ENCODE data around the gene WNT4. TPM values are rescaled to one million over a fixed set of nuclear protein-coding genes. Genes with fewer than 3 reads are reported as not detected.

Gene WNT4
- total and polyA plus RNA-seq, 10 of the 15 experiments (the other 5 are each of a cell fraction or from before 2014, with no cell fraction given): 0.01 TPM; not detected in 9

DNA sequence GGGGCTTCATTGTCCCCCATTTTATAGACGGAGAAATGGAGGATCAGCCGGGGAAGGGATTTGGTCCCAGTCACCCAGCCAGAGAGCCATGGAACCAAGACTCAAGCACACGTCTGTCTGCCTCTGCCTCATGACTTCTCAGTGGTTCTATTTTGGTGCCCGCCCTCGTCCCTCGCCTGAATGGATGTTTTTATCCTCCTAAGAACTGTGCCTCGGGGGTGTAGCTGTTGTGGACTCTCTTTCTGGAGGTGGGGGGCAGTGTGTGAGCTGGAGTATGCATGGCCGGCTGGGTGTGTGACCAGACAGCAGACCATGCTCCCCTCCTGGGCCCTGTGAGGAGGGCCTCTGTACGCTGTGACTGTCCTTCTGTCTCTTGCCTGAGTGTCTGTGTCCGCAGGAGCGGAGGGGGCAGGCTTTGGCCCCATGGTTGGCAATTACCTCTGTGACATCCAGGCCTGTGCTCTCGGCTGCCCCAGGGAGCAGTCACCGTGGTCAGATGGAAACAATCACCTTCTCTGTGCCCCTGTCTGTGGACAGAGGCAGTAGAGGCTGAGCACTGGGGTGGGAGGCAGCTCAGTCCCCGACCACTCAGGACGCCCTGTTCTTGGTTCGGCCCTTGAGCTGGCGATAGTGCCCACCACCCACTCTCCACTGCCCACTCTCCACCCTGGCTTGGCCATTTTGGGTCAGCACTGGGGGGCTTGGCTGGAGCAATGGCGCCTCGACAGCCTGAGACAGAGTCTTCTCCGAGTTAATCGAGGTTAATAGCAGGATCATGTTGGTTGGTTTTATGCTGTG, 20.4 kb downstream of the WNT4 start:
- Histone ChIP-seq H3K27me3 (replicated peaks in 1 of 2; ENCODE audit: control insufficient read depth in 2 of 2, insufficient read depth in 2 of 2, low read length in 1 of 2) (no peaks in the 10 kb centered on the region), H3K9me3 (replicated peaks; ENCODE audit: control insufficient read depth, insufficient read depth, low read length) (no peaks in the 10 kb centered on the region), H3K9ac (ENCODE audit: control insufficient read depth, insufficient read depth, low read length) (no peak overlapping the region), H3K4me3 (no peak overlapping the region), H3K4me2 (ENCODE audit: control insufficient read depth, insufficient read depth) (no peak overlapping the region), H2AFZ (ENCODE audit: control insufficient read depth, low read depth, low read length) (no peak overlapping the region), H4K20me1 (ENCODE audit: control insufficient read depth, insufficient read depth) (peaks cover 11% of the 10 kb centered on the region), H3K4me1 (ENCODE audit: control insufficient read depth, insufficient read depth, low read length) (peaks cover 24% of the 10 kb centered on the region), H3K79me2 (ENCODE audit: control insufficient read depth, insufficient read depth, low read length) (no peaks in the 10 kb centered on the region), H3K27ac (ENCODE audit: control insufficient read depth, insufficient read depth) (no peak overlapping the region), H3K36me3 (ENCODE audit: control insufficient read depth in 2 of 2, insufficient read depth in 2 of 2, low read length in 1 of 2) (peaks cover 0 to 5% of the 10 kb centered on the region in 2 experiments; a peak in 3 of 4 replicates)
- POLR2A ChIA-PET: interaction anchor here (1.4 kb wide), 1 partner anchor 70 kb away, joined by 3 read pairs; the partner anchor contains the start of gene CDC42
- intact Hi-C loops (cut with micrococcal nuclease; ENCODE audit: unreplicated experiment): no loop called here
- WGBS (ENCODE audit: insufficient coverage, insufficient replicate concordance, low lambda C conversion rate, missing lambda C conversion rate): 79% methylated on average over 21 of the region's 21 CpGs
- no peak for DNase-seq (ENCODE audit: low read depth, low spot score)
- no peak for FAIRE-seq
- no peak for ATAC-seq
- TF ChIP-seq, protein P1, sequence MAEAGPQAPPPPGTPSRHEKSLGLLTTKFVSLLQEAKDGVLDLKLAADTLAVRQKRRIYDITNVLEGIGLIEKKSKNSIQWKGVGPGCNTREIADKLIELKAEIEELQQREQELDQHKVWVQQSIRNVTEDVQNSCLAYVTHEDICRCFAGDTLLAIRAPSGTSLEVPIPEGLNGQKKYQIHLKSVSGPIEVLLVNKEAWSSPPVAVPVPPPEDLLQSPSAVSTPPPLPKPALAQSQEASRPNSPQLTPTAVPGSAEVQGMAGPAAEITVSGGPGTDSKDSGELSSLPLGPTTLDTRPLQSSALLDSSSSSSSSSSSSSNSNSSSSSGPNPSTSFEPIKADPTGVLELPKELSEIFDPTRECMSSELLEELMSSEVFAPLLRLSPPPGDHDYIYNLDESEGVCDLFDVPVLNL (IDR thresholded peaks at IDR 0.05; ENCODE audit: low read depth, low read length): no peak
- TF ChIP-seq MYC (IDR thresholded peaks at IDR 0.05; ENCODE audit: insufficient read depth, insufficient read length, insufficient replicate concordance, low read length, severe bottlenecking) (no peak), IKZF2 (IDR thresholded peaks at IDR 0.05) (no peak), WRNIP1 (IDR thresholded peaks at IDR 0.05; ENCODE audit: borderline replicate concordance, low read depth, low read length) (no peak)
- TF ChIP-seq, protein P2, sequence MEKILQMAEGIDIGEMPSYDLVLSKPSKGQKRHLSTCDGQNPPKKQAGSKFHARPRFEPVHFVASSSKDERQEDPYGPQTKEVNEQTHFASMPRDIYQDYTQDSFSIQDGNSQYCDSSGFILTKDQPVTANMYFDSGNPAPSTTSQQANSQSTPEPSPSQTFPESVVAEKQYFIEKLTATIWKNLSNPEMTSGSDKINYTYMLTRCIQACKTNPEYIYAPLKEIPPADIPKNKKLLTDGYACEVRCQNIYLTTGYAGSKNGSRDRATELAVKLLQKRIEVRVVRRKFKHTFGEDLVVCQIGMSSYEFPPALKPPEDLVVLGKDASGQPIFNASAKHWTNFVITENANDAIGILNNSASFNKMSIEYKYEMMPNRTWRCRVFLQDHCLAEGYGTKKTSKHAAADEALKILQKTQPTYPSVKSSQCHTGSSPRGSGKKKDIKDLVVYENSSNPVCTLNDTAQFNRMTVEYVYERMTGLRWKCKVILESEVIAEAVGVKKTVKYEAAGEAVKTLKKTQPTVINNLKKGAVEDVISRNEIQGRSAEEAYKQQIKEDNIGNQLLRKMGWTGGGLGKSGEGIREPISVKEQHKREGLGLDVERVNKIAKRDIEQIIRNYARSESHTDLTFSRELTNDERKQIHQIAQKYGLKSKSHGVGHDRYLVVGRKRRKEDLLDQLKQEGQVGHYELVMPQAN (conservative IDR thresholded peaks at IDR 0.05): no peak
- RAD21 ChIA-PET (ENCODE audit: unreplicated experiment): no interaction called here
- SMC1A ChIA-PET (ENCODE audit: uncharacterized antibody, unreplicated experiment): no interaction called here
- no TSS peak for BruUV-seq (replicated peaks)
- in situ Hi-C loops (cut with MboI): no loop called here
- CTCF ChIA-PET: interaction anchor here (1.1 to 1.4 kb wide), 3 partner anchors 10 to 294 kb away, joined by 3 to 4 read pairs (median 3); no protein-coding TSS in a partner anchor
